D721Med (cell line): Measurements from ENCODE around the gene PTGFR.

Source experiments
- DNase-seq: peaks from one replicate; pipeline ENCODE4 v3.0.0; 2011; ENCODE audit warnings: low spot score; ENCODE audit not compliant: insufficient read length
- FAIRE-seq: peaks from 2 replicates; lab custom pipeline; 2011; peaks lifted over from hg19 to GRCh38; lab: Jason Lieb, UNC
- TF ChIP-seq, protein P1 (sequence below): IDR thresholded peaks from 2 replicates; pipeline ENCODE4 v1.5.1; 2012; ENCODE audit warnings: mild to moderate bottlenecking, control low read depth; ENCODE audit not compliant: insufficient read depth; ENCODE audit errors: missing control alignments

The PTGFR gene

GRCh38 chr1:78471890-78472620 is 18.7 kb upstream of the PTGFR start:
- no peak for DNase-seq
- TF ChIP-seq, protein P1, sequence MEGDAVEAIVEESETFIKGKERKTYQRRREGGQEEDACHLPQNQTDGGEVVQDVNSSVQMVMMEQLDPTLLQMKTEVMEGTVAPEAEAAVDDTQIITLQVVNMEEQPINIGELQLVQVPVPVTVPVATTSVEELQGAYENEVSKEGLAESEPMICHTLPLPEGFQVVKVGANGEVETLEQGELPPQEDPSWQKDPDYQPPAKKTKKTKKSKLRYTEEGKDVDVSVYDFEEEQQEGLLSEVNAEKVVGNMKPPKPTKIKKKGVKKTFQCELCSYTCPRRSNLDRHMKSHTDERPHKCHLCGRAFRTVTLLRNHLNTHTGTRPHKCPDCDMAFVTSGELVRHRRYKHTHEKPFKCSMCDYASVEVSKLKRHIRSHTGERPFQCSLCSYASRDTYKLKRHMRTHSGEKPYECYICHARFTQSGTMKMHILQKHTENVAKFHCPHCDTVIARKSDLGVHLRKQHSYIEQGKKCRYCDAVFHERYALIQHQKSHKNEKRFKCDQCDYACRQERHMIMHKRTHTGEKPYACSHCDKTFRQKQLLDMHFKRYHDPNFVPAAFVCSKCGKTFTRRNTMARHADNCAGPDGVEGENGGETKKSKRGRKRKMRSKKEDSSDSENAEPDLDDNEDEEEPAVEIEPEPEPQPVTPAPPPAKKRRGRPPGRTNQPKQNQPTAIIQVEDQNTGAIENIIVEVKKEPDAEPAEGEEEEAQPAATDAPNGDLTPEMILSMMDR, result no peak
- FAIRE-seq, result no peak

DNA sequence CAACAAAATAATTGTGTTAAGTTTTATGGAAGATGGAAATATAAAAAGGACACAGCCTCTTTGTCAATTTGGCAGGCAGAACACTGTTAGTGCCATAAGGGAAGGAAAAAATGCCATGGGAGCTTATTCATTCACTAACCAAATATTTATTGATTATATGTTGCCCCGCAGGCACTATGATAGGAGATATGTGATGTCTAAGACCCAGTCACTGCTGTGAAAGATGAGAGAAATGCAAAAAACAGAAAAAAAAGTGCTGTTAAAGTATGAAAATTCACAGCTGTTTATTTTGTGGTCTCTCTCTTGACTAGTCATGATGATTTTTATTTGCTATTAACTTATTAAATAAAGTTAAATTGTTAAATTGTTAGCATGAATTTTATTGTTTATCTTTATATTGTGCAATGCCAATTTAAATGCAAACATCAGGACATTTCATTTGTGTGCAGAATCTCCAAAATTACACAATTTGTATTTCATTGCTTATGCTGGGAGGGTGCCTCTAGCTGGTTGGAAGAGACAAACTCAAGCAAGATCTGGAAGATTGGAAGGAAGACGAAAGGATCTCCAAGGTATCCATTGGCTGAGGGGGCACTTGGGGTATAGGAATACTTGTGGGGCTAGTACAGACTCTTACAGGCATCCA is 17.8 kb upstream of the PTGFR start:
- DNase-seq, result no peak
- TF ChIP-seq, protein P1, result no peak
- FAIRE-seq, result no peak

DNA sequence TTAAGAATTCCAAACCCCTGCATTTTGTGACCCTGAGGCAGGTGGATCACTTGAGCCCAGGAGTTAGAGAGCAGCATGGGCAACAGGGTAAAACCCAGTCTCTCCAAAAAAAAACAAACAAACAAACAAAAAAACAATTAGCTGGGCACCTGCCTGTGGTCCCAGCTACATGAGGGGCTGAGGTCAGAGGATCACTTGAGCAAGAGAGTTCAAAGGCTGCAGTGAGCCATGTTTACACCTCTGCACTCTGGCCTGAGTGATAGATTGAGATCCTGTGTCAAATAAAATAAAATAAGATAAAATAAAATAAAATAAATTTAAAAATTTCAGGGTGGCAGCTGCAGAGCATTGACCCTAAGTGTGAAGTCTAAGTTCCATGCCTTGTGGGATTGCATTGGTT is 16.7 kb upstream of the PTGFR start:
- FAIRE-seq, result no peak
- DNase-seq, result no peak
- TF ChIP-seq, protein P1, result no peak

DNA sequence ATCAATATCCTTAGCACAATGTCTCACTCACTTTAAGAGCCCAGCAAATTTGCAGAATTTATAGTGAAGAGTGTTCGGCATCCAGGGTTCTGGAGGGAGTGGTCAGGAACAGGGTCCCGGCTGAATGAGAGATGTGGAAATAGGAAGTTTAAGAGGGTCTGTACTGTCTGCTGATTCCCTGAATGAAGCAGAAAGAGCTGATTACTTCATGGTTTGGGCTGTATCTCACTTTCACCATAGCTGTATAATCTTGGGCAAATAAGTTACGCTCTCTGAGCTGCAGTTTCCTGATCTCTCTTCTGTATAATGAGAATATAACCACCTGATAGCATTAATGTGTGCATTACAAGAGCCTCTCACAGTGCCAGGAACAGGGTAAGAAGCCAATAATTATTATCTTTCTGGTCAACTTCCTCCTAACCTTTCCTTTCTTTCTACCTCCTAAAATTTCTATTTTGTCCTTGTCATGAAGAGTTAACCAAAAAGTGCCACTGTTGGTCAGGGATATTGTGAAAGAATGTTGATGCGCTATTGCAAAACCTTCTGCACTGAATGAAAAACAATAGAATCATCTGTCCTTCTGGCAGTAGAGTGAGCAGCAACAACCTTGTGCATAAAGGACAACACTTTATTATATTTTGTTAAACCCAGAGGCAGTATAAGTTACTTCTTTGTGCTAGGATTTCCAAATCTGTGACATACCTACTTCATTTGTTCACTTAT is 14.7 kb upstream of the PTGFR start:
- no peak for DNase-seq
- no peak for FAIRE-seq
- TF ChIP-seq, protein P1, result no peak

- DNase-seq, result no peak
- TF ChIP-seq, protein P1, result no peak
- FAIRE-seq, result no peak
These were observed 6.9 kb upstream of the PTGFR start for GRCh38 chr1:78483903-78484302.

GRCh38 chr1:78491451-78492071 is 787 bp downstream of the PTGFR start:
- DNase-seq, result no peak
- TF ChIP-seq, protein P1, result no peak
- FAIRE-seq, result no peak
